ENCODE results near the gene SETDB2. TPM values are rescaled to one million over a fixed set of nuclear protein-coding genes. Genes with fewer than 3 reads are reported as not detected.

The SETDB2 gene
- total and polyA plus RNA-seq, 10 of the 15 experiments (the other 5 are each of a cell fraction or from before 2014, with no cell fraction given): 1.2 to 10.0 (median 7.4) TPM

DNA sequence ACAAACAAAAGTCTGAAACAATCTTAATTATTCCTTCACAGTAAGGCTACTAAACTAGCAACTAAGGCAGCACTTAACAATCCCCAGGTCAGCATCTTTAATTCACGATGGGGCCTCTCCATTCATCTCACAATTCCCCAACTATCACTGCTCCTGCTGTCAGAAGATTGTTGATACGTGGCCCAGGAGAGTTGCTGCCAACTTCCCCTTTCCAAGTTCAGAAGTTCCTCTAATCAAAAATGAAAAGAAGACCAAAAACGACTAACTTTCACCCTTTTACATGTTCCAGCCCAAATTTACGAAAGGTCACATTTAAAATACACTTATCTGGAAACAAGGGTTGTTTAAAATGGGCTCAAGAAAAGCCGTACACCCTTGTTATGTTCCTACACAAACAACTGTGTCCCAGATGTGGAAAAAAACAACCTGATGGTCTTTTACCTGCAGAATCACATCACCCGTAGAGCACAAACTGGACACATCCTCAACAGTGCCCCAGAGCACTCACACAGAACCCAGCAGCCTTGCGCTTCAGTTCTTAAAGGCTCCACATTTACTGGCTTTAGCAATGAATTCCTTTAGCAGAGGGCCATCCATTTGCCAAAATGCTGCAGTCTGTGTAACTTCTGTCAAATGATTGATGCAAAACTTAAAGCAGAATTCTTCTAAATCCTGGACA lies 89.7 kb downstream of the SETDB2 start:
- Histone ChIP-seq H4K20me1 (ENCODE audit: control insufficient read depth, insufficient read depth) (no peaks in the 10 kb centered on the region), H3K79me2 (ENCODE audit: control insufficient read depth, insufficient read depth, low read length) (no peaks in the 10 kb centered on the region), H3K4me3 (no peak overlapping the region), H3K36me3 (ENCODE audit: control insufficient read depth in 2 of 2, insufficient read depth in 2 of 2, low read length in 1 of 2) (peaks cover 0 to 7% of the 10 kb centered on the region in 2 experiments; a peak in 1 of 4 replicates), H2AFZ (ENCODE audit: control insufficient read depth, low read depth, low read length) (no peak overlapping the region), H3K4me1 (ENCODE audit: control insufficient read depth, insufficient read depth, low read length) (peaks cover 16% of the 10 kb centered on the region), H3K27me3 (replicated peaks in 1 of 2; ENCODE audit: control insufficient read depth in 2 of 2, insufficient read depth in 2 of 2, low read length in 1 of 2) (no peaks in the 10 kb centered on the region), H3K9ac (ENCODE audit: control insufficient read depth, insufficient read depth, low read length) (no peak overlapping the region), H3K27ac (ENCODE audit: control insufficient read depth, insufficient read depth) (no peak overlapping the region), H3K4me2 (ENCODE audit: control insufficient read depth, insufficient read depth) (no peak overlapping the region), H3K9me3 (replicated peaks; ENCODE audit: control insufficient read depth, insufficient read depth, low read length) (no peaks in the 10 kb centered on the region)
- SMC1A ChIA-PET (ENCODE audit: uncharacterized antibody, unreplicated experiment): no interaction called here
- in situ Hi-C loops (cut with MboI): no loop called here
- CTCF ChIA-PET: no interaction called here
- intact Hi-C loops (cut with micrococcal nuclease; ENCODE audit: unreplicated experiment): no loop called here
- no TSS peak for BruUV-seq (replicated peaks)
- no peak for FAIRE-seq
- POLR2A ChIA-PET: no interaction called here
- ATAC-seq: no peak
- TF ChIP-seq, protein P1, sequence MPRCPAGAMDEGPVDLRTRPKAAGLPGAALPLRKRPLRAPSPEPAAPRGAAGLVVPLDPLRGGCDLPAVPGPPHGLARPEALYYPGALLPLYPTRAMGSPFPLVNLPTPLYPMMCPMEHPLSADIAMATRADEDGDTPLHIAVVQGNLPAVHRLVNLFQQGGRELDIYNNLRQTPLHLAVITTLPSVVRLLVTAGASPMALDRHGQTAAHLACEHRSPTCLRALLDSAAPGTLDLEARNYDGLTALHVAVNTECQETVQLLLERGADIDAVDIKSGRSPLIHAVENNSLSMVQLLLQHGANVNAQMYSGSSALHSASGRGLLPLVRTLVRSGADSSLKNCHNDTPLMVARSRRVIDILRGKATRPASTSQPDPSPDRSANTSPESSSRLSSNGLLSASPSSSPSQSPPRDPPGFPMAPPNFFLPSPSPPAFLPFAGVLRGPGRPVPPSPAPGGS (IDR thresholded peaks at IDR 0.05; ENCODE audit: borderline replicate concordance, insufficient read depth, low read depth, low read length, poor library complexity, severe bottlenecking): no peak
- TF ChIP-seq EGR1 (IDR thresholded peaks at IDR 0.05; ENCODE audit: borderline replicate concordance in 1 of 2, low read depth in 2 of 2, low read length in 2 of 2) (no peak), POU2F2 (IDR thresholded peaks at IDR 0.05; ENCODE audit: borderline replicate concordance, low read depth, low read length) (no peak), EED (IDR thresholded peaks at IDR 0.05; ENCODE audit: low read depth) (no peak), FOXK2 (IDR thresholded peaks at IDR 0.05) (no peak), ZZZ3 (IDR thresholded peaks at IDR 0.05; ENCODE audit: control insufficient read depth, insufficient read length, low read depth) (no peak), NFYB (IDR thresholded peaks at IDR 0.05; ENCODE audit: insufficient read depth, low read depth, low read length) (no peak), RAD51 (IDR thresholded peaks at IDR 0.05) (no peak), SMC3 (IDR thresholded peaks at IDR 0.05; ENCODE audit: borderline replicate concordance, low read length) (no peak), FOS (IDR thresholded peaks at IDR 0.05; ENCODE audit: borderline replicate concordance, extremely low read depth, insufficient read length) (no peak)
- TF ChIP-seq, protein P2, sequence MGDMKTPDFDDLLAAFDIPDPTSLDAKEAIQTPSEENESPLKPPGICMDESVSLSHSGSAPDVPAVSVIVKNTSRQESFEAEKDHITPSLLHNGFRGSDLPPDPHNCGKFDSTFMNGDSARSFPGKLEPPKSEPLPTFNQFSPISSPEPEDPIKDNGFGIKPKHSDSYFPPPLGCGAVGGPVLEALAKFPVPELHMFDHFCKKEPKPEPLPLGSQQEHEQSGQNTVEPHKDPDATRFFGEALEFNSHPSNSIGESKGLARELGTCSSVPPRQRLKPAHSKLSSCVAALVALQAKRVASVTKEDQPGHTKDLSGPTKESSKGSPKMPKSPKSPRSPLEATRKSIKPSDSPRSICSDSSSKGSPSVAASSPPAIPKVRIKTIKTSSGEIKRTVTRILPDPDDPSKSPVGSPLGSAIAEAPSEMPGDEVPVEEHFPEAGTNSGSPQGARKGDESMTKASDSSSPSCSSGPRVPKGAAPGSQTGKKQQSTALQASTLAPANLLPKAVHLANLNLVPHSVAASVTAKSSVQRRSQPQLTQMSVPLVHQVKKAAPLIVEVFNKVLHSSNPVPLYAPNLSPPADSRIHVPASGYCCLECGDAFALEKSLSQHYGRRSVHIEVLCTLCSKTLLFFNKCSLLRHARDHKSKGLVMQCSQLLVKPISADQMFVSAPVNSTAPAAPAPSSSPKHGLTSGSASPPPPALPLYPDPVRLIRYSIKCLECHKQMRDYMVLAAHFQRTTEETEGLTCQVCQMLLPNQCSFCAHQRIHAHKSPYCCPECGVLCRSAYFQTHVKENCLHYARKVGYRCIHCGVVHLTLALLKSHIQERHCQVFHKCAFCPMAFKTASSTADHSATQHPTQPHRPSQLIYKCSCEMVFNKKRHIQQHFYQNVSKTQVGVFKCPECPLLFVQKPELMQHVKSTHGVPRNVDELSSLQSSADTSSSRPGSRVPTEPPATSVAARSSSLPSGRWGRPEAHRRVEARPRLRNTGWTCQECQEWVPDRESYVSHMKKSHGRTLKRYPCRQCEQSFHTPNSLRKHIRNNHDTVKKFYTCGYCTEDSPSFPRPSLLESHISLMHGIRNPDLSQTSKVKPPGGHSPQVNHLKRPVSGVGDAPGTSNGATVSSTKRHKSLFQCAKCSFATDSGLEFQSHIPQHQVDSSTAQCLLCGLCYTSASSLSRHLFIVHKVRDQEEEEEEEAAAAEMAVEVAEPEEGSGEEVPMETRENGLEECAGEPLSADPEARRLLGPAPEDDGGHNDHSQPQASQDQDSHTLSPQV (IDR thresholded peaks at IDR 0.05): no peak
- TF ChIP-seq, protein P3, sequence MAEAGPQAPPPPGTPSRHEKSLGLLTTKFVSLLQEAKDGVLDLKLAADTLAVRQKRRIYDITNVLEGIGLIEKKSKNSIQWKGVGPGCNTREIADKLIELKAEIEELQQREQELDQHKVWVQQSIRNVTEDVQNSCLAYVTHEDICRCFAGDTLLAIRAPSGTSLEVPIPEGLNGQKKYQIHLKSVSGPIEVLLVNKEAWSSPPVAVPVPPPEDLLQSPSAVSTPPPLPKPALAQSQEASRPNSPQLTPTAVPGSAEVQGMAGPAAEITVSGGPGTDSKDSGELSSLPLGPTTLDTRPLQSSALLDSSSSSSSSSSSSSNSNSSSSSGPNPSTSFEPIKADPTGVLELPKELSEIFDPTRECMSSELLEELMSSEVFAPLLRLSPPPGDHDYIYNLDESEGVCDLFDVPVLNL (IDR thresholded peaks at IDR 0.05; ENCODE audit: low read depth, low read length): no peak
- DNase-seq (ENCODE audit: low read depth, low spot score): no peak
- 71% methylated on average over 7 of the region's 7 CpGs for WGBS (ENCODE audit: insufficient coverage, insufficient replicate concordance, low lambda C conversion rate, missing lambda C conversion rate)
- RAD21 ChIA-PET (ENCODE audit: unreplicated experiment): no interaction called here

Measured in GM12878 (cell line).